ENCODE measurements around the gene FAIM2.

Gene FAIM2

DNA sequence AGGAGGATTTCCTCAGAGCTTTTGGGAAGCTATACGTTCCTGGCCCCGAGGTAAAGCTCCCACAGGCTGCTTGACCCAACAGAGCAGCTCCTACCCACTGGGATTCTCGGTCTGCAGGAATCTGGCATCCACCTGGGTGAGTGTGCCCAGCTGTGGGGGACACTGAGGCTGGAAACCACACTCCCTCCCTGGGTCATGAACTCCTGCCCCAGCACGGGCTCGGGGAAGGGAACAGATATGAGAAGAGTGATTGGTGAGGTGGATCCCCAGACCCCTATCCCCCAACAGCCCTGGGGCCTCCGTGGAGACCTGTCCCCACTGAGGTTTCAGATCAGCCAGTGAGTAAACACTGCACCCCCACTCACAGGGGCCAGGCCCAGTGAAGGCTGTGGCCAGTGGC lies 3.3 kb downstream of the FAIM2 start:
- in situ Hi-C loops (cut with MboI; ENCODE audit: low sequenced_read_pairs, unreplicated experiment), result no loop called here
- TF ChIP-seq CTCF (IDR thresholded peaks at IDR 0.05; ENCODE audit: borderline replicate concordance, control extremely low read depth, extremely low read depth, insufficient read depth, missing control alignments), result no peak
- no peak for DNase-seq (ENCODE audit: low spot score)

- in situ Hi-C loops (cut with MboI; ENCODE audit: low sequenced_read_pairs, unreplicated experiment), result no loop called here
- no peak for TF ChIP-seq CTCF (IDR thresholded peaks at IDR 0.05; ENCODE audit: borderline replicate concordance, control extremely low read depth, extremely low read depth, insufficient read depth, missing control alignments)
- DNase-seq (ENCODE audit: low spot score), result no peak
Measured at GRCh38 chr12:49899921-49900320, 3.8 kb downstream of the FAIM2 start.

DNA sequence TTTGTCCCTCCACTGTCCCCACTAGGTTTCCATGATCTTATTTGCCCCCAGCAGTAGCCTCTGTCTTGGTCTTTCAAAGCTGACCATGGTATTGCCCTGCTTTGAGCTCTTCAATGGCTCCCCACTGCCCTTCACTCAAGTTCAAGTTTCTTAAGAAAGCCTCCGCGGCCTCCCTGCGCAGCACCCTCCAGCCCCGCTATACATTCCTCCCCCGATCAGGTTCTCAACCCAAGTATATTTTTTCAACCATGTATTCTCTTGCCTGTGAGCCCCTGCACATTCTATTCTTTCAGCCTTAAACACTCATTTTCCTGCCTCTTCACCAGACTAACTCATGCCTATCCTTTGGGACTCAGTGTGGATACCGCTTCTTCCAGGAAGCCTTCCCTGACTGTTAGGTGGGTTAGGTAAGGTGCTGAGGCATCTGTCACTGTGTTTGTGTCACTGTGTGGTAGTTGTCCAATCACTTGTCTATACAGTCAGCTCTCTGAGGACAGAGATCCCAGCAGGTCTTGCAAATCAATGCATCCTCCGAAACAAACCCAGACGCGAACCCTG lies 4.3 kb downstream of the FAIM2 start:
- in situ Hi-C loops (cut with MboI; ENCODE audit: low sequenced_read_pairs, unreplicated experiment), result no loop called here
- no peak for DNase-seq (ENCODE audit: low spot score)
- TF ChIP-seq CTCF (IDR thresholded peaks at IDR 0.05; ENCODE audit: borderline replicate concordance, control extremely low read depth, extremely low read depth, insufficient read depth, missing control alignments), result no peak

DNA sequence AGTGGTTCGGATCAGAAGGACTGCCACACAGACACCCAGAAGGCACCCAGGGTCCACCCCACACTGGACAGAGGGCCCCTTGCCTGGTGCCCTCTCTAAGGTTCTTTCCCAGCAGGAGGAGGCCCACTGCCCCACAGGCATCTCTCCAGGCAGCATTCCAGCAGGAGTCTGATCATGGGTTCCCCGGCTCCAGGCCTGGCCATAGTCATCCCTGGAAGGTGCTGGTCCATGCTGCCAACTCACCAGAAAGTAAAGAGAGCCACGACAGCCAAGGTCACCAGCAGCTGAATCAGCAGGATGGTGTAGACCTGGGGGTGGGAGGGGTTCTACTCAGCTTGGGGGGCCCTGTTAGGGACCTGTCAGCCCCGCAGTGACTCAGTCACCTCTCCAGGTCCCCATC lies 6.4 kb downstream of the FAIM2 start:
- DNase-seq (ENCODE audit: low spot score), result no peak
- no peak for TF ChIP-seq CTCF (IDR thresholded peaks at IDR 0.05; ENCODE audit: borderline replicate concordance, control extremely low read depth, extremely low read depth, insufficient read depth, missing control alignments)
- in situ Hi-C loops (cut with MboI; ENCODE audit: low sequenced_read_pairs, unreplicated experiment), result no loop called here

GRCh38 chr12:49895773-49896172 lies 7.9 kb downstream of the FAIM2 start:
- TF ChIP-seq CTCF (IDR thresholded peaks at IDR 0.05; ENCODE audit: borderline replicate concordance, control extremely low read depth, extremely low read depth, insufficient read depth, missing control alignments), result no peak
- in situ Hi-C loops (cut with MboI; ENCODE audit: low sequenced_read_pairs, unreplicated experiment), result no loop called here
- DNase-seq (ENCODE audit: low spot score), result no peak

GRCh38 chr12:49894751-49895148 lies 8.9 kb downstream of the FAIM2 start:
- no peak for TF ChIP-seq CTCF (IDR thresholded peaks at IDR 0.05; ENCODE audit: borderline replicate concordance, control extremely low read depth, extremely low read depth, insufficient read depth, missing control alignments)
- in situ Hi-C loops (cut with MboI; ENCODE audit: low sequenced_read_pairs, unreplicated experiment), result no loop called here
- no peak for DNase-seq (ENCODE audit: low spot score)
